Kidney (tissue), 14 donors: Measurements from ENCODE around the gene DCBLD2. TPM values are rescaled to one million over a fixed set of nuclear protein-coding genes. Genes with fewer than 3 reads are reported as not detected.
A peak's percentile ranks its signal among the peaks of the same experiment; 100 is the strongest.
"Not testable (repeated sequence)": the region's sequence is repeated elsewhere in the genome, so short reads cannot be mapped to it uniquely, and the experiment has no call there.

ENCODE experiments used
- DNase-seq, 5 donors: peaks; one replicate each; pipeline ENCODE4 v3.0.0-alpha.2; 2013 to 2020
- FAIRE-seq: peaks from 2 replicates; lab custom pipeline; 2012; peaks lifted over from hg19 to GRCh38; lab: Jason Lieb, UNC
- H3K27ac ChIP-seq, 2 donors: one replicate each; pipeline ENCODE4 v1.7.0; 2013; ENCODE audit warnings: low read depth in 2 of 2, low read length in 2 of 2, inconsistent platforms in 1 of 2
- H3K27me3 ChIP-seq: one replicate; pipeline ENCODE4 v1.7.1; 2013; ENCODE audit warnings: low read length, inconsistent platforms; ENCODE audit not compliant: control insufficient read depth, insufficient read depth
- H3K36me3 ChIP-seq, 3 donors: one replicate each; pipeline versions ENCODE4 v1.7.0 to v1.7.1; 2013; ENCODE audit warnings: low read length in 3 of 3, control low read depth in 1 of 3, inconsistent platforms in 1 of 3; ENCODE audit not compliant: insufficient read depth in 3 of 3, control insufficient read depth in 2 of 3
- H3K4me1 ChIP-seq, 3 donors: one replicate each; pipeline versions ENCODE4 v1.7.0 to v1.7.1; 2013; ENCODE audit warnings: low read length in 3 of 3, inconsistent platforms in 1 of 3, low read depth in 1 of 3; ENCODE audit not compliant: control insufficient read depth in 2 of 3, insufficient read depth in 2 of 3
- H3K4me3 ChIP-seq, 3 donors: one replicate each; pipeline versions ENCODE4 v1.7.0 to v1.8.1; 2013; ENCODE audit warnings: low read length in 3 of 3, control low read depth in 1 of 3, inconsistent platforms in 1 of 3
- H3K9ac ChIP-seq, 3 donors: one replicate each; pipeline versions ENCODE4 v1.7.0 to v1.7.1; 2013; ENCODE audit warnings: low read length in 3 of 3, control low read depth in 1 of 3, inconsistent platforms in 1 of 3
- H3K9me3 ChIP-seq, 3 donors: one replicate each; pipeline versions ENCODE4 v1.7.0 to v1.7.1; 2013; ENCODE audit warnings: low read length in 3 of 3, control low read depth in 1 of 3, inconsistent platforms in 1 of 3; ENCODE audit not compliant: control insufficient read depth in 2 of 3, insufficient read depth in 1 of 3
- intact Hi-C: fragments of 100-400 bp; cut with DNase I; formaldehyde crosslinking; loops from one replicate; pipeline ENCODE4 v1.11.1; 2022
- polyA plus RNA-seq: library from polyadenylated mRNA; stranded (reverse); fragments of 350-450 nt; fragmentation: Illumina TruSeq; extraction: RNeasy Lipid Tissue Mini Kit (QIAGEN cat#74804); gene quantifications from one replicate; pipeline ENCODE4 v1.2.3, GENCODE V29; 2014; ENCODE audit warnings: low read depth, low replicate concordance; ENCODE audit not compliant: insufficient read depth
- total RNA-seq: library from RNA; stranded (reverse); fragmentation: NEBNext Ultra II Directional; extraction: Animal tissue kit (Norgen Biotek cat#: 25700); gene quantifications from one replicate; pipeline ENCODE4 v1.2.1, GENCODE V29; 2021
- TF ChIP-seq, protein P1 (sequence below): IDR thresholded peaks from 3 replicates; pipeline ENCODE4 v1.5.1; 2012; ENCODE audit warnings: mild to moderate bottlenecking, moderate library complexity, borderline replicate concordance; ENCODE audit not compliant: insufficient read depth; ENCODE audit errors: extremely low read depth
- donor health status: control.
- donor health status: control.
- donor health status: control.
- donor health status: control.
- donor health status: control.
- donor health status: DM: yes; HTN: yes; CAD: no.
- donor health status: Normal renal cell carcinoma (clear cell type).

The DCBLD2 gene
- total and polyA plus RNA-seq, 2 donors from 2014 or later: 8.0 to 39.3 TPM

DNA sequence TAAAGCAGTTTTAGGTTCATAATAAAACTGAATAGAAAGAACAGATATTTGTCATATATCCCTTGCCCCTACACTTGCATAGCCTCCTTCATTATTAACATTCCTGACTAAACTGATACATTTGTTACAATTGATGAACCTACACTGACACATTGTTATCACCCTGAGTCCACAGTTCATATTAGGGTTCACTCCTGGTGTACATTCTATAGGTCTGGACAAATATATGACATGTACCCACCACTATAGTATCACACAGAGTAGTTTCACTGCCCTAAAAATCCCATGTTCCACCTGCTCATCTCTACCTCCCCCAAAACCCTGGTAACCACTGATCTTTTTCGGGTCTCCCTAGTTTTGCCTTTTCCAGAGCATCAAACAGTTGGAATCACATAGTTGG is 13.8 kb downstream of the DCBLD2 start:
- DNase-seq (no peak), FAIRE-seq (no peak)
- Histone ChIP-seq H3K27ac (no peak overlapping the region), H3K4me3 (no peak overlapping the region), H3K9me3 (no peaks in the 10 kb centered on the region), H3K36me3 (no peaks in the 10 kb centered on the region), H3K27me3 (no peaks in the 10 kb centered on the region), H3K4me1 (peaks cover 0 to 13% (median 3%) of the 10 kb centered on the region in 3 donors), H3K9ac (no peak overlapping the region)
- intact Hi-C loops: no loop called here
- TF ChIP-seq, protein P1, sequence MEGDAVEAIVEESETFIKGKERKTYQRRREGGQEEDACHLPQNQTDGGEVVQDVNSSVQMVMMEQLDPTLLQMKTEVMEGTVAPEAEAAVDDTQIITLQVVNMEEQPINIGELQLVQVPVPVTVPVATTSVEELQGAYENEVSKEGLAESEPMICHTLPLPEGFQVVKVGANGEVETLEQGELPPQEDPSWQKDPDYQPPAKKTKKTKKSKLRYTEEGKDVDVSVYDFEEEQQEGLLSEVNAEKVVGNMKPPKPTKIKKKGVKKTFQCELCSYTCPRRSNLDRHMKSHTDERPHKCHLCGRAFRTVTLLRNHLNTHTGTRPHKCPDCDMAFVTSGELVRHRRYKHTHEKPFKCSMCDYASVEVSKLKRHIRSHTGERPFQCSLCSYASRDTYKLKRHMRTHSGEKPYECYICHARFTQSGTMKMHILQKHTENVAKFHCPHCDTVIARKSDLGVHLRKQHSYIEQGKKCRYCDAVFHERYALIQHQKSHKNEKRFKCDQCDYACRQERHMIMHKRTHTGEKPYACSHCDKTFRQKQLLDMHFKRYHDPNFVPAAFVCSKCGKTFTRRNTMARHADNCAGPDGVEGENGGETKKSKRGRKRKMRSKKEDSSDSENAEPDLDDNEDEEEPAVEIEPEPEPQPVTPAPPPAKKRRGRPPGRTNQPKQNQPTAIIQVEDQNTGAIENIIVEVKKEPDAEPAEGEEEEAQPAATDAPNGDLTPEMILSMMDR: no peak

DNA sequence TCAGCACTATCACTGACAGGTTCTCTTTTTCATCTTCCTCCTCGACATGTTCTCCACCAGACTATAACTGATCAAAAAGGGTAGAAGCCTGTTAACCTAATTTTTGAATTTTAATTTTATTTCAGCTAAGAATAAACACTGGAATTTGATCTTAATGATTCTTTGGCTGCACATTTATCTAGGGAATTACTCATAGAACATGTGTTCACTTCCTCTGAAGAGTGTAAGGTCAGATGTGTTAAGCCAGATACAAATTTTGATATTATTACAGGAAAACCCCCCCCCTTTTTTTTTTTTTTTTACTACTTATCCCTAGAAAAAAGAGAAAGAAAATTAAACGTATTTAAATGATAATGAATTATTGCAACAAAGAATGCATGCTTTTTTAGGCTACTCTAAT is 15.0 kb downstream of the DCBLD2 start:
- TF ChIP-seq, protein P1: no peak
- no peak overlapping the region for H3K4me3 ChIP-seq
- H3K36me3 ChIP-seq: no peaks in the 10 kb centered on the region
- no peak for FAIRE-seq
- no peak overlapping the region for H3K9ac ChIP-seq
- no peaks in the 10 kb centered on the region for H3K27me3 ChIP-seq
- intact Hi-C loops: no loop called here
- no peaks in the 10 kb centered on the region for H3K9me3 ChIP-seq
- H3K4me1 ChIP-seq: peaks cover 0 to 9% (median 3%) of the 10 kb centered on the region in 3 donors
- no peak overlapping the region for H3K27ac ChIP-seq
- no peak for DNase-seq

DNA sequence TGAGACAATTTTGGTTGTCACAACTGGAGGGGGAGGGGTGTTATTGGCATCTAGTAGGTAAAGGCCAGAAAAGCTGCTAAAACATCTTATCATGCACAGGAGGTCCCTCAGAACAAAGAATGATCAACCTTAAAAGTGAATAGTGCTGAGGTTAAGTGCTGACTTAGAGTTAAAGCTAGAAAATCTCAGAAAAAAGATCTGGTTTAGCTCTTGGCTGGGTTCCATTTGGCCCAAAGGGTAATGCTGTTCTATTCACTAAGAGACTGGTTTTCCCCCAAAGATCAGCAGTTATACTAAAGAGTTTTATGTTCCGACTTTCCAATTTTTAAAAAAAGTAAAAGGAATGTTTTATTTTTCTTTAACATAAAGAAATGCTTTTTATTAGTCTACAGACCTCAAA is 15.6 kb downstream of the DCBLD2 start:
- no peak for FAIRE-seq
- TF ChIP-seq, protein P1: no peak

DNA sequence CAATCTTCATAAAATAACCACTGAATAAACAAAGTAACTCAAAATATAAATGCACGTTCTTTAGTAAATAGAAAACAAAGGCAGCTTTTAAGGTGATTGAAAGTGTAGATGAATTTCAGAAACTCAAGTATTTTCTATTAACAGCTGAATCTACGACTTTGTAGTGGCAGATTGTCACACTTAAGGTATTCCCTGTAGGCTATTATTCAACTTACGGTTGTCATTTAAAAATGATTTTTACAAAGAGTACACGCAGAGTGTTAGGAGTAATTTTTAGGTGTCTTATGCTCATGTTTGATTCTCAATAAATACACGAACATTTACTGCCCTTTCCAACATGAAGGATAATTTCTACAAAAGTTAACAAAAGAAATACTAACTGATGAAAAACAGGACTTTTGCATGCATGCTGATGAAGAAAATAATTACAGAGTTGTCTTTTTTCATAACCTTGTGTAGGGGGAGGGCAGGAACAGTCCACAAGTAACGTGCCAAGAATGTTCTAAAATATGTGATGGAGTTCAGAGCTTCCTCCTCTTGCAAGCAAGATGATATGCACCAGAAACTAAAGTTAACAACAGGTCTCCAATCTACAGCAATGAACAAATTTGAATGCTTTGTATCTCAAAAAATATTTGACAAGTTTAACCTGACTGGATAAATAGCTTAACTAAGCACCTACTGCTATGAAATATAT is 16.7 kb downstream of the DCBLD2 start:
- Histone ChIP-seq H3K9me3 (no peaks in the 10 kb centered on the region), H3K27ac (no peak overlapping the region), H3K4me1 (peaks cover 0 to 6% (median 3%) of the 10 kb centered on the region in 3 donors), H3K9ac (no peak overlapping the region), H3K27me3 (no peaks in the 10 kb centered on the region), H3K4me3 (no peak overlapping the region), H3K36me3 (peaks cover 0 to 3% (median 0%) of the 10 kb centered on the region in 3 donors)
- intact Hi-C loops: no loop called here
- FAIRE-seq: no peak
- TF ChIP-seq, protein P1: no peak
- peak in 1 of 5 donors; percentile 17 for DNase-seq

More for the DNA sequence above, 15.6 kb downstream of the DCBLD2 start:
- no peaks in the 10 kb centered on the region for H3K9me3 ChIP-seq
- peak overlapping the region in 1 of 2 donors; percentile 17 for H3K27ac ChIP-seq
- peak in 3 of 5 donors; percentile 10 to 60 (median 57) for DNase-seq
- no peak overlapping the region for H3K9ac ChIP-seq
- no peak overlapping the region for H3K4me3 ChIP-seq
- intact Hi-C loops: no loop called here
- no peaks in the 10 kb centered on the region for H3K36me3 ChIP-seq
- H3K27me3 ChIP-seq: no peaks in the 10 kb centered on the region
- H3K4me1 ChIP-seq: peaks cover 0 to 6% (median 3%) of the 10 kb centered on the region in 3 donors

DNA sequence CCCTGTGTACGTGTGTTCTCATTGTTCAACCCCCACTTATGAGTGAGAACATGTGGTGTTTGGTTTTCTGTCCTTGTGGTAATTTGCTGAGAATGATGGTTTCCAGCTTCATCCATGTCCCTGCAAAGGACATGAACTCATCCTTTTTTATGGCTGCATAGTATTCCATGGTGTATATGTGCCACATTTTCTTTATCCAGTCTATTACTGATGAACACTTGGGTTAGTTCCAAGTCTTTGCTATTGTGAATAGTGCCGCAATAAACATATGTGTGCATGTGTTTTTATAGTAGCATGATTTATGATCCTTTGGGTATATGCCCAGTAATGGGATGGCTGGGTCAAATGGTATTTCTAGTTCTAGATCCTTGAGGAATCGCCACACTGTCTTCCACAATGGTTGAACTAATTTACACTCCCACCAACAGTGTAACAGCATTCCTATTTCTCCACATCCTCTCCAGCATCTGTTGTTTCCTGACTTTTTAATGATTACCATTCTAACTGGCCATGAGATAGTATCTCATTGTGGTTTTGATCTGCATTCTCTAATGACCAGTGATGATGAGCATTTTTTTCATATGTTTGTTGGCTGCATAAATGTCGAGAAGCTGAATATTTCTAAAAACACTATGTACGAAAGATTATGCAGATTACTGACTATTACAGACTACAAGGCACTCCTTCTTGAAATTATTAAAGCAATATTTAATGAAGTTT is 18.7 kb downstream of the DCBLD2 start:
- H3K27ac ChIP-seq, H3K4me3 ChIP-seq, H3K9me3 ChIP-seq, H3K4me1 ChIP-seq, H3K27me3 ChIP-seq, H3K36me3 ChIP-seq, FAIRE-seq, H3K9ac ChIP-seq, DNase-seq, intact Hi-C loops: not testable (repeated sequence)
